Measurements from ENCODE around the gene TMEM258. TPM values are rescaled to one million over a fixed set of nuclear protein-coding genes. Genes with fewer than 3 reads are reported as not detected.
A peak's percentile ranks its signal among the peaks of the same experiment; 100 is the strongest.

The TMEM258 gene
- total and polyA plus RNA-seq, 3 experiments from 2014 or later: 148 to 258 (median 152) TPM

GRCh38 chr11:61769946-61770683 is 22.3 kb downstream of the TMEM258 start:
- peaks cover 0 to 5% (median 3%) of the 10 kb centered on the region in 3 donors for H3K4me1 Mint-ChIP-seq
- no peaks in the 10 kb centered on the region for H3K36me3 Mint-ChIP-seq
- Histone ChIP-seq H3K27me3 (ENCODE audit: insufficient read depth, low read length, poor library complexity, severe bottlenecking) (no peaks in the 10 kb centered on the region), H3K4me1 (ENCODE audit: insufficient read depth, low read length) (peaks cover 5% of the 10 kb centered on the region), H3K4me3 (ENCODE audit: low read length) (no peak overlapping the region), H3K9me3 (ENCODE audit: low read length) (no peaks in the 10 kb centered on the region), H3K27ac (ENCODE audit: low read depth, low read length) (no peak overlapping the region), H3K36me3 (ENCODE audit: insufficient read depth, low read length) (no peaks in the 10 kb centered on the region)
- ChIA-PET POLR2A (no interaction called here), CTCF (no interaction called here)
- no peak overlapping the region for H3K27ac Mint-ChIP-seq
- no peak for DNase-seq
- H3K4me3 Mint-ChIP-seq: no peak overlapping the region
- H3K27me3 Mint-ChIP-seq: no peaks in the 10 kb centered on the region
- H3K9me3 Mint-ChIP-seq: no peaks in the 10 kb centered on the region

- Histone ChIP-seq H3K9me3 (ENCODE audit: low read length) (no peaks in the 10 kb centered on the region), H3K27ac (ENCODE audit: low read depth, low read length) (no peak overlapping the region), H3K27me3 (ENCODE audit: insufficient read depth, low read length, poor library complexity, severe bottlenecking) (no peaks in the 10 kb centered on the region), H3K4me1 (ENCODE audit: insufficient read depth, low read length) (peaks cover 5% of the 10 kb centered on the region), H3K36me3 (ENCODE audit: insufficient read depth, low read length) (no peaks in the 10 kb centered on the region), H3K4me3 (ENCODE audit: low read length) (no peak overlapping the region)
- no peaks in the 10 kb centered on the region for H3K9me3 Mint-ChIP-seq
- no peaks in the 10 kb centered on the region for H3K36me3 Mint-ChIP-seq
- peaks cover 0 to 1% (median 0%) of the 10 kb centered on the region in 3 donors for H3K4me1 Mint-ChIP-seq
- H3K4me3 Mint-ChIP-seq: no peak overlapping the region
- H3K27ac Mint-ChIP-seq: no peak overlapping the region
- H3K27me3 Mint-ChIP-seq: no peaks in the 10 kb centered on the region
- DNase-seq: no peak
- CTCF ChIA-PET: no interaction called here
- POLR2A ChIA-PET: no interaction called here
Observed at GRCh38 chr11:61769169-61769920, 23.1 kb downstream of the TMEM258 start.

GRCh38 chr11:61768376-61769076 is 23.9 kb downstream of the TMEM258 start:
- Histone ChIP-seq H3K36me3 (ENCODE audit: insufficient read depth, low read length) (no peaks in the 10 kb centered on the region), H3K4me3 (ENCODE audit: low read length) (no peak overlapping the region), H3K27ac (ENCODE audit: low read depth, low read length) (no peak overlapping the region), H3K9me3 (ENCODE audit: low read length) (no peaks in the 10 kb centered on the region), H3K4me1 (ENCODE audit: insufficient read depth, low read length) (peaks cover 5% of the 10 kb centered on the region), H3K27me3 (ENCODE audit: insufficient read depth, low read length, poor library complexity, severe bottlenecking) (no peaks in the 10 kb centered on the region)
- ChIA-PET POLR2A (no interaction called here), CTCF (interaction anchor here (1.9 kb wide), 1 partner anchor 29 kb away, joined by 5 read pairs; no protein-coding TSS in a partner anchor)
- Mint-ChIP-seq H3K27me3 (peaks cover 0 to 2% of the 10 kb centered on the region in 2 donors), H3K4me1 (peaks cover 0 to 1% (median 0%) of the 10 kb centered on the region in 3 donors), H3K36me3 (no peaks in the 10 kb centered on the region), H3K4me3 (no peak overlapping the region), H3K27ac (peak overlapping the region in 2 of 8 donors; percentile 10 to 47), H3K9me3 (no peaks in the 10 kb centered on the region)
- no peak for DNase-seq

- no peaks in the 10 kb centered on the region for H3K36me3 Mint-ChIP-seq
Observed at GRCh38 chr11:61766353-61766841, 26.0 kb downstream of the TMEM258 start.

GRCh38 chr11:61765550-61766253 is 26.7 kb downstream of the TMEM258 start:
- ChIA-PET CTCF (no interaction called here), POLR2A (no interaction called here)
- H3K9me3 Mint-ChIP-seq: no peaks in the 10 kb centered on the region
- Histone ChIP-seq H3K9me3 (ENCODE audit: low read length) (no peaks in the 10 kb centered on the region), H3K4me3 (ENCODE audit: low read length) (no peak overlapping the region), H3K27ac (ENCODE audit: low read depth, low read length) (no peak overlapping the region), H3K36me3 (ENCODE audit: insufficient read depth, low read length) (no peaks in the 10 kb centered on the region), H3K27me3 (ENCODE audit: insufficient read depth, low read length, poor library complexity, severe bottlenecking) (no peaks in the 10 kb centered on the region), H3K4me1 (ENCODE audit: insufficient read depth, low read length) (no peaks in the 10 kb centered on the region)
- H3K36me3 Mint-ChIP-seq: no peaks in the 10 kb centered on the region
- no peak for DNase-seq
- H3K27ac Mint-ChIP-seq: no peak overlapping the region
- H3K4me3 Mint-ChIP-seq: no peak overlapping the region
- no peaks in the 10 kb centered on the region for H3K4me1 Mint-ChIP-seq
- peaks cover 2 to 10% of the 10 kb centered on the region in 2 donors for H3K27me3 Mint-ChIP-seq

More at GRCh38 chr11:61766353-61766841, 26.0 kb downstream of the TMEM258 start:
- Mint-ChIP-seq H3K27ac (peak overlapping the region in 1 of 8 donors; percentile 91), H3K4me3 (no peak overlapping the region), H3K4me1 (no peaks in the 10 kb centered on the region), H3K27me3 (peaks cover 2 to 10% of the 10 kb centered on the region in 2 donors), H3K9me3 (no peaks in the 10 kb centered on the region)
- Histone ChIP-seq H3K36me3 (ENCODE audit: insufficient read depth, low read length) (no peaks in the 10 kb centered on the region), H3K27ac (ENCODE audit: low read depth, low read length) (no peak overlapping the region), H3K9me3 (ENCODE audit: low read length) (no peaks in the 10 kb centered on the region), H3K4me3 (ENCODE audit: low read length) (no peak overlapping the region), H3K27me3 (ENCODE audit: insufficient read depth, low read length, poor library complexity, severe bottlenecking) (no peaks in the 10 kb centered on the region), H3K4me1 (ENCODE audit: insufficient read depth, low read length) (no peaks in the 10 kb centered on the region)
- ChIA-PET POLR2A (no interaction called here), CTCF (interaction anchor here (1.9 kb wide), 1 partner anchor 31 kb away, joined by 5 read pairs; no protein-coding TSS in a partner anchor)
- no peak for DNase-seq

GRCh38 chr11:61764606-61765260 is 27.7 kb downstream of the TMEM258 start:
- CTCF ChIA-PET: no interaction called here
- POLR2A ChIA-PET: no interaction called here

GRCh38 chr11:61763930-61764605 is 28.3 kb downstream of the TMEM258 start:
- H3K4me1 ChIP-seq (ENCODE audit: insufficient read depth, low read length): no peaks in the 10 kb centered on the region
- no peaks in the 10 kb centered on the region for H3K9me3 ChIP-seq (ENCODE audit: low read length)
- Mint-ChIP-seq H3K9me3 (no peaks in the 10 kb centered on the region), H3K27me3 (peaks cover 2 to 10% of the 10 kb centered on the region in 2 donors), H3K36me3 (no peaks in the 10 kb centered on the region), H3K27ac (no peak overlapping the region), H3K4me1 (no peaks in the 10 kb centered on the region), H3K4me3 (no peak overlapping the region)
- no peaks in the 10 kb centered on the region for H3K36me3 ChIP-seq (ENCODE audit: insufficient read depth, low read length)
- ChIA-PET CTCF (no interaction called here), POLR2A (interaction anchor here (0.7 kb wide), 1 partner anchor 8 kb away, joined by 5 read pairs; no protein-coding TSS in a partner anchor)
- H3K27ac ChIP-seq (ENCODE audit: low read depth, low read length): no peak overlapping the region
- H3K27me3 ChIP-seq (ENCODE audit: insufficient read depth, low read length, poor library complexity, severe bottlenecking): no peaks in the 10 kb centered on the region
- H3K4me3 ChIP-seq (ENCODE audit: low read length): no peak overlapping the region
- no peak for DNase-seq

More at GRCh38 chr11:61764606-61765260, 27.7 kb downstream of the TMEM258 start:
- Mint-ChIP-seq H3K36me3 (no peaks in the 10 kb centered on the region), H3K4me1 (no peaks in the 10 kb centered on the region), H3K27me3 (peaks cover 2 to 10% of the 10 kb centered on the region in 2 donors), H3K9me3 (no peaks in the 10 kb centered on the region), H3K27ac (no peak overlapping the region), H3K4me3 (no peak overlapping the region)
- DNase-seq: no peak
- Histone ChIP-seq H3K4me3 (ENCODE audit: low read length) (no peak overlapping the region), H3K27me3 (ENCODE audit: insufficient read depth, low read length, poor library complexity, severe bottlenecking) (no peaks in the 10 kb centered on the region), H3K36me3 (ENCODE audit: insufficient read depth, low read length) (no peaks in the 10 kb centered on the region), H3K9me3 (ENCODE audit: low read length) (no peaks in the 10 kb centered on the region), H3K4me1 (ENCODE audit: insufficient read depth, low read length) (no peaks in the 10 kb centered on the region), H3K27ac (ENCODE audit: low read depth, low read length) (no peak overlapping the region)
